HG02678 (cell line): ENCODE results near the gene TLX1.
"Not testable (repeated sequence)": the region's sequence is repeated elsewhere in the genome, so short reads cannot be mapped to it uniquely, and the experiment has no call there.

Experiments used
- ATAC-seq: cut with Tn5 transposase; IDR thresholded peaks from one replicate; pipeline ENCODE4 v1.9.1; 2021; ENCODE audit warnings: mild to moderate bottlenecking, moderate library complexity; ENCODE audit not compliant: unreplicated experiment

Gene TLX1

DNA sequence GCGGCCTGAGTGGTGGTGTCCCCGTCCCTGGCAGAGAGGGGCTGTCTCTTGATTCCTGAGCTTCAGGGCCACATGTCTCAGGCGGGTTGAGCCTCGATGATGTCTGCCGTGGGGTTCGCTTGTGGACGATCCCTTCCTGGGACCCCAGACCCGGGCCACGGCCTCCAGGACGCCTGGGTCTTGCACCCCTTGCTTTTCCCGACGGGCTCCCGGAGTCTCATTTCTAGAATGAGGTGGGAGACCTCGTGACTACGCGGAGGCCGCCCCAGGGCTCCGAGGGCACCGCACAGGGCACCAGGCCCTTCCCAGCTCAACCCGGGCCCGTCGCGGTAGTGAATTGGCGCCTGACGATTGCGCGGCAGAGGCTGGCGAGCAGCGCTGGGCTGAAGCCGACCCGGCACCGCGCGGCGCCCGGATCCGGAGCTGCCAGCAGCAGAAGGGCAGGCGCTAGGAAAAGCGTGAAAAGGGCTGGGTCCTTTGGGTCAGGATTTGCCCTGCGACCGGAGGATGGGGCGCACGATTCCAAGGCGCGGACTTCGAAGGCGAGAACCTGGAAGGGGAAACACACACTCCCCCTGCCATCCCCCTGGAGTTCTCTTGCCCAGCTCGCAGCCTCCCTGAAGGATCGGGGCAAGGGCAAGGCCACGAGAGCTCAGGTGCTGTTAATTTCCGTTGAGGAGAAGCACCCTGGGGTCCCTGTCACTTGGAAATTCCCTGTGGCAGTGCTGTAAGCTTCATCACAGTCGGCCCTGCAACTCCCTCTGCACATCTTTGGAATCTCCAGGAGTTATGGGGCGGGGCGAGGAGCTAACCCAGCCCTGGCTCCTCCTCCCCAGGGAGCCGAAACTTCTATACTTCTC lies 15.5 kb downstream of the TLX1 start:
- no peak for ATAC-seq

DNA sequence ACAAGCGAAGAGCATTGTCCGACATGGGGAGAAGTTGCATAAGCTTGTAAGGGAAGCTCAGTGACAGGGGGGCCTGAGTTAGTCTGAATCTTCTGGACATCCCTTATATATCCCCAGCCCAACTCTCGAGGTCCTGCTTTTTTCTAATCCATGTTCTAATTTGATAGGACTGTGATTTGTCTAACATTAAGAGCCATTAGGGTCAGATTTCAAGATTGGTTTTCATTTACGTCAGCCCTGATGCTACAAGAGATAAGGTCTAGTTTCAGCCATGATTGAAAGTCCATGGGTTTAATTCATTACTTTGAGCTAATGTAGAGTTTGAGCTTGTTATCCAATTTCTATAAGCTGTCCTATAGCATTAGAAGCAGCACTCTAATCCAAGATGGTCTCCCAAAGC lies 20.3 kb downstream of the TLX1 start:
- ATAC-seq: no peak

DNA sequence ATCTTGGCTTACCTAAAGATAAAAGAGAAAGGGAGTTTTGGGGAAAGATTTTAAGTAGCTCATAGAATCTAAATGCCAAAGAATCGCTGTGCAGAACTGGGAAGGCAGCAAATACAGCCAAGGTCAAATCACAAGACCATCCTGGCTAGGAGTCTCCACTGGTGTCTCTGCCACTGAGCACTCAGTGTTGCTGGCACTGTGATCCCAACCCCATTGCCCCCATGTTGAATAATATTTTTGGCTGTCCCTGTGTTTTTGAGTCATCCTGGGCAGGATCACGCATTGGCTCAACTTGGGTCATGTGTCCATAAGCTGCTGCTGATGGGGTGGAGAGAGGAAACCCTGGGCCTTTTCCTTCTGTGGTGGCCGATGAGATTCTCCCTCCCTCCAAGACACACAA lies 21.2 kb downstream of the TLX1 start:
- no peak for ATAC-seq

DNA sequence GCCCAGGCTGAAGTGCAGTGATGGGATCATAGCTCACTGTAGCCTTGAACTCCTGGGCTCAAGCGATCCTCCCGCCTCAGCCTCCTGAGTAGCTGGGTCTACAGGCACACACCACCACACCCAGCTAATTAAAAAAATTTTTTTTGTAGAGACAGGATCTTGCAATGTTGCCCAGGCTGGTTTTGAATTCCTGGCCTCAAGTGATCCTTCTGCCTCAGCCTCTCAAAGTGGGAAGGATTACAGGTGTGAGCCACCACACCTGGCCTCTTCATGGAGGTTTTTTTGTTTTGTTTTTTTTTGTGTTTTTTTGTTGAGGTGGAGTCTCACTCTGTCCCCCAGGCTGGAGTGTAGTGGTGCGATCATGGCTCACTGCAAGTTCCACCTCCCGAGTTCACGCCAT lies 23.4 kb downstream of the TLX1 start:
- ATAC-seq: not testable (repeated sequence)

DNA sequence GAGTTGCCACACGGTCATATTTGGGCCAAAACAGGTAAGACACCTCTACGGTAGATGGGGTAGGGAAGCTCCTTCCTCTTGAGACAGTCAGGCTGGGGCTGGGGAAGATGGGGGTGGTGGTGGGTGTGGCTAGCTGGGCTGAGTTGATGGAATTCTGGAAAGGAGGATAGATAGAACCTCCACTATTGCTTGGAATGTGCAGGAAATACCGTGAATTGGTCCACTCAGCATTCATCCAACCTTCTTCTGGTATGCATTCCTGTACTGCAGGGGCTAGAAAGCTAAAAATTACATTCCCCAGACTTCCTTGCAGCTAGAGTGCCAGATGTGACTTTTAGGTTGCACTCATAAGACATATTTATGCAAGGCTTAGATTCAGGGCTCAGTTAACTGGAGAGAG lies 24.8 kb downstream of the TLX1 start:
- ATAC-seq: no peak

DNA sequence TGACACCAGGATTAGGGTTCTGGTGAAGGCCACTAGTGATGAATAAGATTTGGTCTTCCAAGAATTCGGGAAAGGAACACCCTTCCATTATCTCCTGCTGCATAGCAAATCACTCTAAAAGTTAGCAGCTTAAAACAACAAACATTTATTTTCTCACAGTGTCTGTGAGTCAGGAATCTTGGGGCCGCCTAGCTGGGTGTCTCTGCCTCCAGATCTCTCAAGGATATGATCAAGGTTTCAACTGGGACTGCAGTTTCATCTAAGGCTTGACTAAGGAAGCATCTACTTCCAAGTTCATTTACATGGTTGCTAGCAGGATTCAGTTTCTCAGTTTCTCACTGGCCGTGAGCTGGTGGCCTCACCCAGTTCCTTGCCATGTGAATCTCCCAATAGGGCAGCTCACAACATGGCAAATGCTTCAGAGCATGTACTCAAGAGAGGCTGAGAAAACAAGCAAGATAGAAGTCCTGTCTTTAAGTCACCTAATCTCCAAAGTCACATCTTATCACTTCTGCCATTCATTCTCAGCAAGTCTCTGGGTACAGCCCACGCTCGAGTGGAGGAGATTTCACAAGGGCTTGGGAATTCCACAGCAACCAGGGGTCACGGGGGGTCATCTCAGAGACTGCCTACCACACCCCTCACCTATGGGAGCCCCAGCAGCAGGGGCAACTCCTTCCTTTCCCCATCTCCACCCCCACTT lies 26.8 kb downstream of the TLX1 start:
- ATAC-seq: no peak

DNA sequence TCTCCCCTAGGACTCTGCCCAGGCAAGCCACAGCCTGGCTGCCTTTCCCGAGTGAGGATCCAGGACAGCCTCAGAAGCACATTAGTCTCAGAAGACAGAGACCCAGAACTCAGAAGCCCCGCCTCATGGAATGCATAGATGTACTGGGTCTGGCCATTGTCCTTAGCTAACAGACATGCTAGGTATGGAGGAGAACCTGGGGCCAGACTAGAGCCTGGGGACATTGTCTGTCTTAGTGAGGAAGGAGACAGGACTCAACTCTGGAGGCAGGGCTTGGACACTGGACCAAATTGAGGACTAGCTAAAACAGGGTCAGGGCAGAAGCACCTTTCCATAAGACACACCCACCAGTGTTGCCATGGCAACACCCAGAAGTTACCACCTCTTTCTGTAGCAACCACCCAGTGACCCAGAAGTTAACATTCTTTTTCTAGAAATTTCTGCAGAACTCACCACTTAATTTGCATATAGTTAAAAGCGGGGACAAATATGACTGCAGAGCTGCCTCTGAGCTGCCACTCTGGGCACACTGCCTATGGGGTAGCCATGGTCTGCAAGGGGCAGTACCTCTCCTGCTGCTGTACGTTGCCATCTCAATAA lies 27.5 kb downstream of the TLX1 start:
- ATAC-seq: no peak

DNA sequence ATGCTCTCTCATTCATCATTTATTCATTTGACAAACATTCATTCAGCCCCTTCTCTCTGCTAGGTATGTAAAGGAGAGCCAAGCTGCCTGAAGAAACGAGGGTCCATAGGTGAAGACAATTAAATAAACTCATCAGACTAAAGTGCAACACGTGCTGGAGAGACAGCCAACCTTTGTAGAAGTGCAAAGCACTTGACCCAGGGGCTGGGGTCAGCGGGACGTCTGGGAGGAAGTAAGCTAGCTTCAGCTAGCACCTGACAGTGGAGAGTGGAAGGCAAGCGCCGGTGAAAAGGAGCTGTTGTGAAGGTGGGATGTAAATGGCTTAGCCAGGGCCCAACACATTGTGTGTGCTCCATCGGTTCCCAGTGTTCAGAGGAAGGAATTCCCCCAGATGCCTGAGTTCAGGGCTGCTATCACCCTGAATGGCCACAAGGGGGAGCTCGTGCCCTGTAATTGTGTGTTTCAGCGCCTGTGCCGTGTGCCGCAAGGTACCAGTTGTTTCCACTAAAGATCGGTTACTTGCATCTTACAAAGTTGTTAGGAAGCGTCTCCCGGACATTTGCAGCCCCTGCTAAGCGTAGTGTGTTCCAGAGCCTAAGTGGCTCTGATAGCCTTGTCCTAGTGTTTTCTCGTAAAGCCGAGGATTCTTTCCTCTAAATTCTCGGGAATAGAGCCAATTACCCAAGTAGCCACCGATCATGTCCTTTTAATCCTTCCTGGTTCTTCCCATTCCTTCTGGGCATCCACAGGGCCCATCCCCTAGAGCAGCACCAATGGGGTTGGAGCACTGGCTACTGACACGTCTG lies 30.6 kb downstream of the TLX1 start:
- no peak for ATAC-seq

DNA sequence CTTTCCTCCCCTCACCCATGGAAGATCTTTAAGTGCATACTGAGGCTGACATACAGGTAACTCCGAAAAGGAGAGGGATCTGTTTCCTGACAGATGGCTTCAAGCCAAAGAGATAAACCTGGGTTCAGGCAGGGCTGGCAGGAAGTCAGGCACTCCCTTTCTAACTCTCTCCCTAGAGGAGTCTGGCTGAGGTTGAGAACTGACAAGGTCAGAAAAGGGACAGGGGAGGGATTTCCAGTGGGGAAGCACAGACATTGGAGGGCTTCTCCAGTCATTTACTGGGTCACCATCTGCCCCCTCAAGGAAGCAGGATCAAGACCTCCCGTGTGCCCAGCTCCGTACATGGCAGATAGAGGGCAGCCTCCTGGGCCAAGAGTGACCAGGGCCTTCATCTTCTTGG lies 31.6 kb downstream of the TLX1 start:
- no peak for ATAC-seq

DNA sequence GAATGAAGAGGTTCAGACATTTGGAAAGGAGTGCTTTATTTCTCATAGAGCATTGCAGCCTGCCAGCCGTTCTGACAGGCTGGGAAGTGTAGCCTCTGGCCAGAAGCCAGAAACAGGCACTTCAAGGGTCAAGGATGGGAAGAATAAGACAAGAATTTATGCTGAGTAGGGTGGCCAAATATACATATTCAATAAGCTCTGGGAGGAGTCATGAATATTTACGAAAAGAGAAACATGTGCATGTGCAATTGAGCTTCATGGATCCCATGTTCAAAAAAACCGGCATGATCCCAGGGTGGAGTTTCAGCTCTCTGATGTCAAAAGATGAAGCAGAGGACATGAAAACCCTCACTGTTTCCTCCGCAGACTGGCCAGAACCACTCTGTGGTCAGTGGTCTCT lies 32.9 kb downstream of the TLX1 start:
- no peak for ATAC-seq

DNA sequence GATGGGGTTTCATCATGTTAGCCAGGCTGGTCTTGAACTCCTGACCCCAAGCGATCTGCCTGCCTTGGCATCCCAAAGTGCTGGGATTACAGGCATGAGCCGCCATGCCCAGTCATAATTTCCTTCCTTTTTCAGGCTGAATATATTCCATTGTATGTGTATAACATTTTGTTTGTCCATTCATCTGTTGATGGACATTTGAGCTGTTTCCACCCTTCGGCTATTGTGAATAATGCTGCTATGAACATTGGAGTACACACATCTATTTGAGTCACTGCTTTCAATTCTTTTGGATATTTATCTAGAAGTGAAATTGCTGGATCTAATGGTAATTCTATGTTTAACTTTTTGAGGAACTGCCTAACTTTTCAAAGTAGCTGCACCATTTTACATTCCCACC lies 34.6 kb downstream of the TLX1 start:
- no peak for ATAC-seq

DNA sequence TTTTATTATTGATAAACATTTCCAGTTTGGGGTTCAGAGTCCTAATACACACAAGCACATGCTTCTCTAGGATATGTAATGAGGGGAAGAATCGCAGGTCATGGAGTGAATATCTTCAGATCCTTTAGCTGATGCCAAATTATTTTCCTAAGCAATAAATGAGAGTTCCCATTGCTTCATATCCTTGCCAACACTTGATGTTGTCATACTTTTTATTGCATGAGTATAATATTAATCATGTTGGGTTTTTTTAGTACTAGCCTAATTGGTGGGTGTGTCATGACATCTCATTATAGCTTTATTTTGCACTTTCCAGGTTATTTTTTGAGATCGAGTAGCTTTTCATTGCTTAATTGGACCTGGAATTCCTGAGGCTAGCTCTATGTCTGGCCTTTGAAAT lies 35.3 kb downstream of the TLX1 start:
- ATAC-seq: no peak

DNA sequence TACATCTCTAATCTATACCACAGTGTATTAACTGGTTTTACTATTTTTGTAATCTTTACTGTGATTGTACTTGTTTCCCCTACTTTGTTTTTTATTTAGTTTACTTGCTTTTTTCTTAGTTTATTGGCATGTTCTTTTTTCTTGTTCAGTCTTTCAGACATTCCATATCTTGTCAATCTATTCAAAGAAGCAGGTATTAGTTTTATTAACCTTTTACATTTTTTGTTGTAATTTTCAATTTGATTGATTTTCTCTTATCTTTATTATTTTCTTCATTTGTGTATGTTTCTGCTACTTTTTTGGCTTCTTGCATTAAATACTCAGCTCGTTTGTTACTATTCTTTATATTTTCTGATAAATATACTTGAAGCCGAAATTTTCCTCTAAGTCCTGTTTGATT lies 41.6 kb downstream of the TLX1 start:
- no peak for ATAC-seq

DNA sequence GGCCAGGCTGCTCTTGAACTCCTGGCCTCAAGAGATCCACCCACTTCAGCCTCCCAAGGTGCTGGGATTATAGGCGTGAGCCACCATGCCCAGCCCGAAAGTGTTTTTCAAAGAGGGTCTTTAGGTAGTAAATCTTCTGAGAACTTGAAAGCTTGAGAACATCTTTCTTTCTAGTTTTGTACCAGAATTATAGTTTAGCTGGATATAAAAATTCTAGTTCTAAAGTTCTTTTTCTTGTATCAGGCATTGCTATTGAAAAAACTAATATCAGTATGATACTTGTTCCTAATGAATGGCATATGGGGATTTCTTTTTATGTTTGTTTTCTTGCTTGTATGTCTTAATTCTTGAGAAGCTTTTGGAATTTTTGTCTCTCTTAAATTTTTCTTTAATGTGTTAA lies 43.2 kb downstream of the TLX1 start:
- ATAC-seq: no peak

DNA sequence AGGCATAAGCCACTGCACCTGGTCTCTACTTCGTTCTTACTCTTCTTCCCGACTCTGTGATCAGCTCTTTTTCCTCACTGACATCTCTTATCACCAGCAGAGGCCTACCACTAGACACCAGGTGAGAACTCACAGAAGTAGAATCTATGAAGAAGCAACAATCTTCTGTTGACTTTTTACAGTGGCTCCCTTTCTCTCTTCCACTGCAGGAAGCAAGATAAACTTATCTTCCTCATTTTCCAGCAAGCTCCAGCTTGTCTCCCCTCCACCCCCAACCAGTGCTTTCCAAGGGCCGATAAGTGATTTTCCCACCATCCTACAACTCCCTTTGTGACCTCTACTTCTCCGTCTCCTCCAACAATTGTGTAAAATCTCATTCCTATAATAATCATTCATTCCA lies 45.5 kb downstream of the TLX1 start:
- no peak for ATAC-seq

DNA sequence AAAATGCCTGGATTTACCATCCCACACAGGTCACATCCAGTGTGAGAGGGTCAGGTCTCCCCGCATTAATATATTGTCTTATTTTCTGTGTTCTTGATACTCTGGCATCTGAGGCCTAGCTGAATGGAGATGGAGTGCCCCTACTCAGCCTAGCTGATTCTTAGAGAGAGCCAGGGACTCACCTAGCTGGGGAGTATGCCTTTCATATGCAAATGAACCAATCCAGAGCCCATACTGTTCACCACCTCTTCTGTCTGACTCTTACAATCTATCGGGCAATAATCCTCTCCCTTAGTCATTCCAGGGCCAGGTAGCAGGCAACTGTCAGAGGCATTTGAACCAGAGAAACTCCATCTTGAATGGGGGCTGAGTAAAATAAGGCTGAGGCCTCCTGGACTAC lies 51.8 kb downstream of the TLX1 start:
- no peak for ATAC-seq

DNA sequence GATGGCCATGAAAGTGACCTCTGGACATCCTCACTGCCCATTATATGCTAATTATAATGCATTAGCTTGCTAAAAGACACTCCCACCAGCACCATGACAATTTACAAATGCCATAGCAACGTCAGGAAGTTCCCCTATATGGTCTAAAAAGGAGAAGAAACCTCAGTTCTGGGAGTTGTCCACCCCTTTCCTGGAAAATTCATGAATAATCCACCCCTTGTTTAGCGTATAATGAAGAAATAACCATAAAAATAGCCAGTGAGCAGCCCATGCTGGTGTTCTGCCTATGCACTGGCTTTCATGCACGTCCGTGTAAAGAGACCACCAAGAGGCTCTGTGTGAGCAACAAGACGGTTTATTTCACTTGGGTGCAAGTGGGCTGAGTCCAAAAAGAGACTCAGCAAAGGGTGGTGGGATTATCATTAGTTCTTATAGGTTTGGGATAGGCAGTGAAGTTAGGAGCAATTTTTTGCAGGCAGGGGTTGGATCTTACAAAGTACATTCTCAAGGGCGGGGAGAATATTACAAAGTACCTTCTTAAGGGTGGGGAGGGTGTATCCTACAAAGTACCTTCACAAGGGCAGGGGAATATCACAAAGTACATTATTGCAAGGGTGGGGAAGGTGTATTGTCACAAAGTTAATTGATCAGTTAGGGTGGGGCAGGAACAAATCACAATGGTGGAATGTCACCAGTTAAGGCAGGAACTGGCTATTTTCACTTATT lies 52.5 kb downstream of the TLX1 start:
- ATAC-seq: no peak
